NCI-H187 (cell line): ENCODE results near the gene ADCK2.
"Not testable (repeated sequence)": the region's sequence is repeated elsewhere in the genome, so short reads cannot be mapped to it uniquely, and the experiment has no call there.

Experiments
- DNase-seq, 2 experiments: peaks; one replicate each; lab custom pipeline; 2025; lab: John Stamatoyannopoulos, UW

The ADCK2 gene

DNA sequence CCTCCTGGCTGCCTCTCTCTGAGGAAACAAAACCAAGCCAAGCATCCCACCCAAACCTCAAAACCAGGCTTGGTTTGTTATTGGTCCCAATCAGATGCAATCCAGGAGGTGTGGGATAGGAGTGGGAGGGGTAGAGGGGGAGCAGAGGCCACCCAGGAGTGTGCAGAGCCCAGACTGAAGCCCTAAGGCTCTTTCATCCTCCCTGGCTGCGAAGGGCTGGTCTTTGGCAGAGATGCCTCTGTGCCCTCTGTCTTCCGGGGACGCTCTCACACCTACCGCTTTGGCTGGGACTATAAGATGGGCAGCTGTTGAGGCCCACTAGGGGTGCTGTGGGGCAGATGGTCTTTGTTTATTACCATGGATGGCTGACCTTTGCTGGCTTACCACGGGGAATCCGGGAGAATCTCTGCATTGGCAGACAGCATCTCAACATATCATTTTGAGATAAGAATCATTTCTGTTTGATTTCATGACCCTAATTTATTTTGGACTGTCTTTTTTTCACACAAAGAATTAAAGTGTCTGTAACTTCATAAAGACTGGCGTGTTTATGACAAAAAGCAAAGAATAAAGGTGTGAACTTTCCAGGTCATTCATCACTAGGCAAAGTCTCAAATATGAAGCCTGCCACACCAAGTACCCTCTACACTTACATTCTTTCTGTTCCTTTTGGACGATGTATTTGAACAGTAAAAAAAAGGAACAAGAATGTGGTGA lies 25.7 kb upstream of the ADCK2 start:
- no peak for DNase-seq

GRCh38 chr7:140649556-140650205 lies 23.1 kb upstream of the ADCK2 start:
- no peak for DNase-seq

DNA sequence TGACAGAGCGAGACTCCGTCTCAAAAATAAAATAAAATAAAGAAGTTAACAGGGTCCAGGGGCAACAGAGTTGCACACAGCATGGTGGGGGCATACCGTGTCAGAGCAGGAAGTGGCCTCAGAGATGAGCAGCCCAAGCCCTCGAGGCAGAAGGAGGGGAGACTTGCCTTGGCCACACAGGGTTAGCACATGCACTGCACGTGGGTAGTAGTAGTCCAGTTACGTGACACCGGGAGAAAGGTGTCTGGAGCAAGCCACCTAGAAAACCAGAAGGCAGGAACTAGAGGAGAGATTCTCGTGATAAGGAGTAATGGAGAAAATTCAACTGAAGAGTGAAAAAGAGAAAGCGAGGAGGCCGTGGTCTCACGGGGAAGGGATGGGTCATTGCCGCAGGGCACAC lies 22.4 kb upstream of the ADCK2 start:
- DNase-seq: no peak

GRCh38 chr7:140653319-140654108 lies 19.2 kb upstream of the ADCK2 start:
- peak; percentile 53 to 69 for DNase-seq

GRCh38 chr7:140654109-140654387 lies 18.7 kb upstream of the ADCK2 start:
- DNase-seq: no peak

- DNase-seq: no peak
These were observed 18.1 kb upstream of the ADCK2 start for GRCh38 chr7:140654661-140655060.

- DNase-seq: no peak
These were observed 17.0 kb upstream of the ADCK2 start for GRCh38 chr7:140655511-140656408.

GRCh38 chr7:140656548-140657515 lies 15.9 kb upstream of the ADCK2 start:
- DNase-seq: no peak

- no peak for DNase-seq
These were observed 14.9 kb upstream of the ADCK2 start for GRCh38 chr7:140657891-140658290.

- no peak for DNase-seq
These were observed 12.9 kb upstream of the ADCK2 start for GRCh38 chr7:140659856-140660255.

DNA sequence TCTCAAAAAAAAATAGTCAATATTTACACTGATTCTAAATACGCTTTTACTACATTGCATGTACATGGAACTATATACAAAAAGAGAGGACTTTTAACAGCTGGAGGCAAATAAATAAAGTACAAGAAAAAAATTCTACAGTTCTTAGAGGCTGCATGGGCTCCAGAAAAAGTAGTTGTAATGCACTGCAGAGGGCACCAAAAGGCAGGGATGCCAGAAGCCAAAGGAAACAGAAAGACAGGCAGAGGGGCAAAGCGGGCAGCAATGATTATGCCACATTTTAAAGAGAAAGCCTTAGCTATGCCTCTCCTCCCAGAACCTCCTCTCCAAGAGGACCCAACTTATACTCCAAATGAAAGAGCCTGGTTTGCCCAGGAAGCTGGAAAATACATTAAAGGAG lies 11.6 kb upstream of the ADCK2 start:
- DNase-seq: no peak

DNA sequence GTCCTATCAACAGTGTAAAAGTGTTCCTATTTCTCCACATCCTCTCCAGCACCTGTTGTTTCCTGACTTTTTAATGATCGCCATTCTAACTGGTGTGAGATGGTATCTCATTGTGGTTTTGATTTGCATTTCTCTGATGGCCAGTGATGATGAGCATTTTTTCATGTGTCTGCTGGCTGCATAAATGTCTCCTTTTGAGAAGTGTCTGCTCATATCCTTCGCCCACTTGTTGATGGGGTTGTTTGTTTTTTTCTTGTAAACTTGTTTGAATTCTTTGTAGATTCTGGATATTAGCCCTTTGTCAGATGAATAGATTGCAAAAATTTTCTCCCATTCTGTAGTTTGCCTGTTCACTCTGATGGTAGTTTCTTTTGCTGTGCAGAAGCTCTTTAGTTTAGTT lies 9.8 kb upstream of the ADCK2 start:
- DNase-seq: not testable (repeated sequence)

DNA sequence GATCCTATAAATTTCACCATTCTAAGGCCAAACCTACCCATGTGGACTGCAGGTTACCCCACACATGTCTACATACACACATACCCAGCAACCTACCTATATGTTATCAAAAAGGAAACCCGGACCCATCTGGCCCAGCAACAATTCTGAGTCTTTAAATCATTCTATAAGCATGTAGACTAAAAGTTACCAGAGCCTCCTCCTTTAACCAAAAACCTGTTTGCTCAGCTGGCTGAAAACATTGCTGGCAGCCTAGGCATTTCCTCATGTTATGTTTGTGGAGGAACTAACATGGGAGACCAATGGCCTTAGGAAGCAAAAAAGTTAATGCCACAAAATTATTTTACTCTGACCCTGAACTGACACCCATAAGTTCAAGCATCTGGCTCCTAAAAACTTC lies 5.3 kb upstream of the ADCK2 start:
- DNase-seq: no peak

GRCh38 chr7:140668641-140669040 lies 4.1 kb upstream of the ADCK2 start:
- no peak for DNase-seq

DNA sequence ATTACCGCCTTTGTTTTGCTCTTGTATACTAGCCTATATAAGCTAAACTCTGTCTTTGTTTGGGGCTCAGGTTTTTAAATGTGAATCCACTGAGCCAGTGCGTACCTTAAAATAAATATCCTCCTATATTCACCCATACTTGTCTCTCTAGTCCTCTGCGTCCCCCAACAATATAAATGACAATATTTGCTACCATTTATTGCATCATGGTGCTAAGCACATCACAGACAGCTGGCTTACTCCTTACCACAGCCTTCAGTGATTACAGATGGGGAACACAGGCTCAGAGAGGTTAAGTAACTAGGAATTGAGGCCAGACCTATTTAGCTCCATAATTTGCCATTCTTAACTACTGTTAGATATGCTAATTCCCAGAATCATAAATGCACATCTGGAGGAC lies 3.4 kb upstream of the ADCK2 start:
- no peak for DNase-seq

GRCh38 chr7:140669862-140670261 lies 2.9 kb upstream of the ADCK2 start:
- not testable (repeated sequence) for DNase-seq

DNA sequence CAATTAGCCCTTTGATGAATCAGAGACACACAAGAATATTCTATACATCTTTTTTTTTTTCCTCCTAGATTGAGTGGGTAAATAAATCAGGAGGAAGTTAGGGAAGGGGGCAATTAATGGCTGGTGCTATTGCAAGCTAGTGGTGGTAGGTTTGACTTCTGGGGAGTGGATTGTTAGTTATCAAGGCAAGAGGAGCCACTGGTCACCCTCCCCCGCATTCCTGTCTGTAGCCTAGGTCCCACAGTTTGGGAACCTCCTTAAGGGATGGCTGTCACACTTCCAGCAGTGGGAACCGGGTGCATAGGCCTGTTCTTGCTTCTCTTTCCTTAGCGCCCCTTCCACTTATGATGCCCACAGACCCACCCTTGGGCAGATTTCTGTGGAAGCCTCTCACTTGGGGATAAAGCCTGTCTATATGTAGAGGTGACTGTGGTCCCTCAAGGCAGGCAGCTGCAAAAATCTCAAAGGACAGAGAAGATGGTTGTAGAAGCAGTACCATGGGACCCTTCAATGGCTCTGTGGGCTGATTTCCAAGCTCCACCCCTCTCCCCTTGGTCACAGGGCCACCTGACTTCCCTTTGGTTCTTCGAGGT lies 2.3 kb upstream of the ADCK2 start:
- no peak for DNase-seq

- no peak for DNase-seq
These were observed 779 bp upstream of the ADCK2 start for GRCh38 chr7:140671966-140672365.

DNA sequence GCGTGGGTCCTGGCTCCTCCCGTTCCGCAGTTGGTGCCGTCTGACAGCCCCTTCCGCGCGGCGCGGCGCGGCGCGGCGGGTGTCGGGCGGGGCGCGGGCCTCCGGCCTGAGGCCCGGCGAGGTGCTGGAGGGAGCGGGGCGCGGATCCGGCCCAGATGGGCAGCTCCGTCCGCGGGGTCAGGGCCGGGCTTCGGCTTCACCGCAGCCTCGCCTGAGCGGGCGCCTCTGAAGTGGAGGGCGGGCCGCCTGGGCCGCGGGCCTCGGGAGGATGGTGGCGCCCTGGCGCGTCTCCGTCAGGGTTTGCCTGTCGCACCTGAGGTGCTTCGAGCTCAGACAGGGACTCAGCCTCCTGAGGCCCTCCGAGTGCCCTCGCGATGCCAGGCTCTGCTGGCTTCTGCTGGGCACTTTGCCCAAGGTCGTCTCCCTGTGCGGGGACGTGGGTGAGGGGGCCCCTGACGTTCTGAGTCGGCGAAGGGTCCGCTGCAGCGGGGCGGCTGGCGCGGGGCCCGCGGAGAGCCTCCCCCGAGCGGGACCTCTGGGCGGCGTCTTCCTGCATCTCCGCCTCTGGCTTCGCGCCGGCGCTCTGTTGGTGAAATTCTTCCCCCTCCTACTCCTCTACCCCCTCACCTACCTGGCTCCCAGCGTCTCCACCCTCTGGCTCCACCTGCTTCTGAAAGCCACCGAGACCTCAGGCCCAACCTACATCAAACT lies 473 bp downstream of the ADCK2 start:
- peak; percentile 21 to 69 for DNase-seq

DNA sequence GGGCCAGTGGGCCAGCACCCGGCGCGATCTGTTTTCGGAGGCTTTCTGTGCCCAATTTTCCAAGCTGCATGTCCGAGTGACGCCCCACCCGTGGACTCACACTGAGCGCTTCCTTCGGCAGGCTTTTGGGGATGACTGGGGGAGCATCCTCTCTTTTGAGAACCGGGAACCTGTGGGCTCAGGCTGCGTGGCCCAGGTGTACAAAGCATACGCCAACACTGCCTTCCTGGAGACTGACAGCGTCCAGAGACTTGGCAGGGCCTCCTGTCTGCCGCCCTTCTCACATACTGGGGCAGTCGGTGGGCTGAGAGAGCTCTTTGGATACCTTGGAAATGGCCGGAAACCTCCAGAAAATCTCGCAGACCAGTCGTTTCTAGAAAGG lies 1.0 kb downstream of the ADCK2 start:
- DNase-seq: no peak
